COR-L47 (cell line): ENCODE measurements around the gene IRAG1.

Experiments used
- DNase-seq: peaks from one replicate; lab custom pipeline; 2025; lab: John Stamatoyannopoulos, UW

Gene IRAG1

DNA sequence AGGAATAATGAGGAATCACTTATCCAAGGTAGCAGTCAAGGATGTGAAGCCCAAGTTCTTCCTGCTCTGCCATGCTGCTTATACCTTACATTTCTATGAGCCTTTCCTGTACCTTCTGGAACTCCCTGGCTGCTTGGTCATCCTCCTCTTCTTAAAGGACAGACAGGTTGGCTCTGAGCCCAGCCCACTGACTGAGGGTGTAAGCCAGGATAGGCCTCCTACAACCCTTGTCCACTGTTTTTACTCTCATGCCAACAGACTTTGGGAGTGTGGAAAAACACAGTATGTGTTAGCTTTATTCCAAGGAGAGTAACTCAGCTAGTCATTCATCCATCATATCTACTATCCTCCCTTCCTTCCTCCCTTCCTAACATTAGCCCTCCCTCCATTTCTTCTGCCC, 47.5 kb downstream of the IRAG1 start:
- DNase-seq = no peak

DNA sequence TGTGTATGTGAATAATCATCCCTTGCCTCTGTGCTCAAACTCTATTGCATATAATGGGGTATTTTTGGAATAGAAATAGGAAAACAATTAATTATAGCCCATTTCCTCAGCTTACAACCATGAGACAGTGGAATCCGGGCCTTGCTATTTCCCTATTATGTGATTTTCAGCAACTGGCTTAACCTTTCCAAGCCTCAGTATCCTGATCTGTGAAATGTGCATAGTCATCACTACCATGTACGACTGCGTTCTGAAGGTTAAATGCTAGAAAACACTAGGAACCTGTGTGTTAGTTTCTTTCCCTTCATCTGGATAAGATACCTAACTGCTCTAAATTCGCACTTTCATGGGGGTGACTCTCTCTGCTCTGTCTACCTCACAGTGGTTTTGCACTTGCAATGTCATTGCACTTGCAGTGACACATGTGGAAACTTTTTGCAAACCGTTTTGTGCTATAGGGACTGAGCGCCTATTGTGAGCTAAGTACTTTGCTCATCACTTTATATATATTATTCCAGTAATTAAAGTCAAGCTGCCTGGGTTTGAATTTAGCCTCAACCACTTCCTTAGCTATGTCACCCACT, 48.3 kb downstream of the IRAG1 start:
- DNase-seq = no peak
